HG02981 (cell line): ENCODE results near the gene CYP24A1.

Experiments
- ATAC-seq: cut with Tn5 transposase; IDR thresholded peaks from one replicate; pipeline ENCODE4 v1.9.1; 2021; ENCODE audit warnings: mild to moderate bottlenecking, moderate library complexity; ENCODE audit not compliant: unreplicated experiment

Gene CYP24A1

GRCh38 chr20:54158226-54158625 lies 15.6 kb downstream of the CYP24A1 start:
- no peak for ATAC-seq

DNA sequence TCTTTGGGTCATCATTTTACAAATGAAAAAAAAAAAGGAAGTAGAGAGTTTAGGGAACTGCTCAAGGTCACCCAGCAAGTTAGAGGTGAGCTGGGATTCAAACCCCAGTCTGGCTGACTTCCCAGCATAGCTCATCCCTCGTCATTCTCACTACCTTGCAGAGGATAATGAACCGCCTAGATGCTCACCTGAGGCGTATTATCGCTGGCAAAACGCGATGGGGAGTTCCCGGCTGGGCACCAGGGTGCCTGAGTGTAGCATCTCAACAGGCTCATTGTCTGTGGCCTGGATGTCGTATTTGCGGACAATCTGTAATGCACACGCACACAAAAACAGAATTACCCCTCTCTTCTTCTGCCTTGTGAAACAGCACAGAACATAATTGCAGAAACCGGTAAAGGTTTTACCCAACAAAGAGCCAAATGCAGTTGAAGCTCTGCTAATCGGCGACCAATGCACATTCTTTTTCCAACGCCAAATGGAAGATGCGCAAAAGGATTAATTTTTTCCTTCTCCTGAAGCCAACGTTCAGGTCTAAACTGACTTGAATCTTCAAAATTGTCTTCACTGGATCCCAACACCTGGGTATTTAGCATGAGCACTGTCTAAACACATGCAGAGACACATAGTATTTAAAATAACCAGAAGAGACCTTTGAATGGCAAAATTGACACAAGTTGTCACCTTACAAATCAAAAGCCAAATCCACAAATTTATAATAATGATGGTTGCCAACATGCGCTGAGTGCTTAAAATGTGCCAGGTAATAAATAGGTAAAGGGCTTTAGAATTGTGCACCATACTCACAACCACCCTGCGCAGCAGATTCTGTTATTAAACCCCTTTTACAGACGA lies 16.6 kb downstream of the CYP24A1 start:
- ATAC-seq = no peak

DNA sequence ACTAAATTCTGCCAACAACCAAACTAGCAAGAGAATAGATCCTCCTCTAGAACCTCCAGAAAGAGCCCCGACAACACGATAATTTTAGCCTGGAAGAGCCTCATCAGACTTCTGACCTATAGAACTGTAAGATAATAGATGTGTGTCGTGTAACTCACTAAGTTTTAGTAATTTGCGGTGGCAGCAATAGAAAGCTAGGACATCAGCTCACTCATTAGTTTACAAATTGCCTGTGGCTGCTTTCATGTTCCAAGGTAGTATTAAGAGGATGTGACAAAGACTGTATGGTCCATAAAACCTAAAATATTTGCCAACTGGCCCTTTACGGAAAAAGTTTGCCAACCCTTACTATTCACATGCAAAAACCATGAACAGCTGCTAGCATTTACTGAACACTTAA lies 17.3 kb downstream of the CYP24A1 start:
- ATAC-seq = no peak

GRCh38 chr20:54155736-54156317 lies 18.0 kb downstream of the CYP24A1 start:
- no peak for ATAC-seq

- ATAC-seq = no peak
These were observed 19.3 kb downstream of the CYP24A1 start for GRCh38 chr20:54154439-54154838.

- no peak for ATAC-seq
These were observed 19.9 kb downstream of the CYP24A1 start for GRCh38 chr20:54153847-54154246.

DNA sequence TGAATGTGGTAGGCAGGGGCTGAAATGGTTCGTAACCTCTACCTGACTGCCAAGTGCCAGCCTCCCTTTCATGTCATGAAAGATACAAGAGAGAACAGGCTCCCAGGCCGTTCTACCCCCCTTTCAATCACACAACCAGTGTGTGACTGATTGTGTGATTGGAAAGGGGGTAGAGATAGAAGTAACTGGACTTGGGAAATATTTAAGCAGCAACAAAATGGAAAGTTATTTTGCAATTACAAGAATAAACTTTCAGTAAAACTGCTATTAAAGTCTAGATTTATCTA lies 20.8 kb downstream of the CYP24A1 start:
- ATAC-seq = no peak

DNA sequence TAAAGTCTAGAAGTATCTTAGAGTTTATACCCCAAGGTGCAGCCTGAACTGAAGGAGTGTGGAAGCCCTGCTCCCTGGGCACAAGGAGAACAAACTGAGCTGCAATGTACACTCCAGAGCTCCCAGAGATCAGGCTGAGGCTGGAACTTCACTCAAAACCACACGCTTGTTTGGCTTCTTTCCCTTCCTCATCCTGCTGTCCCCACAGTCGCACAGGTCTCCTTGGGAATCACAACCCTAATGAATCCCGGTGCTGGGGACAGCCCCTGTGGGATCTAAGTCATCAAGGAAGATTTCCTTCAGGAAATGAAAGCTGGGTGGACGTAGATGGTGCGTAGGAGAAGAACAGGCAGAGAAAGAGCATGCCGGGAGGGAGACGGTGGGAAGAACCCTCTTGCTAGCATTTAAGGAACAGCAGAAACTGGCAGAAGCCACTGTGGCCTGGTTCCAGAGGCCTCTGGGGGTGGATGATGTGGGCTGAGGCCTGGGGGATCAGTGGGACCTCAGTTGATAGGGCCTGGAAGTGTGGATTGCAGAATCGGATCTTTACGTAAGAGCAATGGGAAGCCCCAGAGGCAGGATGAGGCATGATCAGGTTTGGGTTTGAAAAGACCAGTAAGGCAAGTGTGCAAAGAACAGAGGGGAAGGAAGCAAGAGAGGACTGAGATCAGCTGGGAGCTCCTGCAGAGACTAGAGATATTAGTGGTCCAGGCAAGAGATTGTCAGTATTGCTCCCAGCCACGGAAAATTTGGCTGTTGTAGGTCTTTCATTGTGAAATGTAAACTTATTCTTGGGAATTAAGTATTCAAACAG lies 21.4 kb downstream of the CYP24A1 start:
- ATAC-seq = no peak

GRCh38 chr20:54151511-54152226 lies 22.1 kb downstream of the CYP24A1 start:
- ATAC-seq = no peak

- no peak for ATAC-seq
These were observed 22.7 kb downstream of the CYP24A1 start for GRCh38 chr20:54151075-54151439.

DNA sequence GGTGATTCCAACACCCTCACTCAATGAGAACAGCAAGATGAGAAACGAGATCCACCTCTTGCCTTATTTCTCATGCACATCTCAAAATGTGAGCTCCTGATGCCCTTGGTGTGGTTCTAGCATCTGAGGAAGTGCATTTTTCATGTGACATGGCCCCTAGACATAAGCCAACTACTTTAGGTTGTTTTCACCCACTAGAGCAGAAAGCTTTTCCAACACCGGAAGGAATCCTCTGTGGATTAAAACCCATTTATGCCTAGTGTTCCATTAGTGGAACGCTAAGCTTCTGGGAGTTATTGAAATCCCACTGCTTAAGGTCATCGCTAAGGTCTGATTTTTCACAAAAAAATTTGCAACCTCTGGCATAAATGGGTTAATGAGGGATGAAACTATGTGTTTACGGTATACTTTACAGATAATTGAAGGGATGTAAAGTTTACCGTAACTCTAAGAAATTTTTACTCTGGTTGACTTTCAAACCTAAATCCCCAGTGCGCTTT lies 24.0 kb downstream of the CYP24A1 start:
- ATAC-seq = no peak

DNA sequence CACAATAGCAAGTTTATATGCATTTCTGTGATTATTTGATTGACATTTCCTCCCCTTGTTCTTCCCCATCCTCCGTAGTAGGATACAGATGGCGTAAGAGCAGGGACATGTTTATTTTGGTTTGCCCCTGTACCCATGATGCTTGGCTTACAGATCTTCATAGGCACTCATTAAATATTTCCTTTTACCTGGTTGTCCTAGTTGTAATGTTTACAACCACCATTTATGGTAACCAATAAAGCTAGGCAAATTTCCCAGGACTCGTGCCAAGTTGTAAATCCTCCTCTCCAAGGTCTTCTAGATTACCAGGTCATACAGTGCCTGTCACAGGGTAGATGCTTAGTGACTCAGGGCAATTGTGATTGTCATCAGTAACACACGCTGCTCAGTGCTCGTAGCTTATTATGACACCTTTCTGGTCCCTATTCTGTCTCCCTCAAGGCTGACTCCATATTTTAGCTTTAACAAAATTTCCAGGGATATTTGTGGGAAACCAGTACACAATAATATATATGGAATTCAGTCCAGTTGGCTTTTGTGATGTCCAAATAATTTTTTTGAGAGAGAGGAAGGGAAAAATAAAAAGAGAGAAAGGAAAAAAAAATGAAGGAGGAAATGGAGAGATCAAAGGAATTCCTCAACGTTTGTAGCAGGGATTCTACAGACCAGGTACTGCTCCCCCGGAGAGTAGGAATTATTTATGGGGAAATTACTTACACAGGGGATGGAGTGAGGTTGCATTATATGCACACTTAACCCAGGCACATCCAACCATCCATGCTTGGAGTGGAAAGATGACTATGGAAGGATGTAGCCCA lies 24.6 kb downstream of the CYP24A1 start:
- no peak for ATAC-seq

DNA sequence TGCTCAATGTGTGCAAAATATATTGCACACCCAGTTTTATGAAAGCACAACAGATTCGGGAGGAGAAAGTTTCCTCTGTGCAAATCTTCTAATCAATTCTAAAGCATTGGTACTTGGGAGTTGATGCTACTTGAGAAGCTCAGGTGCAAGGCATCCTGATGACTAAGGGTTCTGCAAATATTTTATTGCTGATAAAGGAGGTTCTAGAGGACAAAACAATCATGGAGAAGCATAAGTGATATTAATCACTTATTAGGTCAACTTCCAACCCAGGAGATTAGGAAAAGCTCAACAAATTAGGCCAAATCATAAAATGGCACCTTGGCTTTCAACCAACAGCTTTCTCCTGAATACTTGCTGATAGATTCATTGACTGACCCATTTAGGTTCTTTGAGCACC lies 27.1 kb downstream of the CYP24A1 start:
- no peak for ATAC-seq

DNA sequence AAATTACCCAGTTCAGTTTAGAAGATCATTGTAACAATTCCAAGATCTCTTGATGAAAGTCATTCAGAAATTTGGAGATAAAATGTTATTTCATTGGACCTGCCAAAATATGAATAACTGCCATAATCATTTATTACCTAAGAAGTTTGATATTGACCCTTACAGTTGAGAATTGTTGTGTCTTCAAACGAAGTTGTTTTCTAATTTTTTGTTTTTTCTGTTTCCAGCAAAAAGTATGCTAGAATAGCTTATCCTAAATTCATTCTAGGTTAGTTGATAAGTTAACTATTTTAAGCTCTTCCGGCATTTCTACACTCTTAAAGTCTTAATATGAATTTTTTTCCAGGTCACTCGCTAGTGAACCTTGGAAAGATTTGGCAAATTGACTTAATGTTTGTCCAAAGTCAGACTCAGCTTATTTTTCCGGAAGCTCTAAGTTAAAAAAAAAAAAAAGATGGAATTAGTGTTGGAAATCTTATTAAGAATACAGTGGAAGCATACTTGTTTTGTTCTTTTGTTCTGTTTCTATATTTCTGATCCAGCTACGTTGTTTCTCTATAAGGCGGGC lies 28.9 kb downstream of the CYP24A1 start:
- ATAC-seq = no peak

DNA sequence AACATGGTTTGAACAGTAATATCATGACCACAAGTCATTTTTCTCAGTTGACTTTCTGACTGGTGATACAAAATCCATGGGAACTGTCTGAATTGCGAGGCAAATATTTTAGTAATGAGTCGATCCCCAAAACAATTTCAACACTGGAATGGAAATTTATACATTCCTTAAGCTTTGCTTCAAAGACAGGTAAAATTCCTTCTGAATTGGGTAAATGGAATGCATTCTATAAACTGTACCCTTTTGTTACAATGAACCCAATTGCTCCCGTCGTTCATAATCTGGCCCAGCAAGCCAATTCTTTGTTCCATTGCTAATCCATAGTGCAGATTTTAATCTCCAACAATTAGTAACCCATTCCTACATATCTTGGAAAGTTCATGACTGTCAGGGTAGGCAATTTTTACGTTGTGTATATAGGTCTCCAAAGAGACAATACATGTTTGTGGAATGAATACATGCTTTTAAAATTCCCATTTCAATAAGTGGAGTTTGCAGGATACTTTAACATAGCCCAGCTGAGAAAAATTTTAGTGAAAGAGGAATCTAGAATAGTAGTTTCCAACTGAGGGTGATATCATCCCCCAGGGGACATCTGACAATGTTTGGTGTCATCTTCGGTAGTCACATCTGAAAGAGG lies 32.7 kb downstream of the CYP24A1 start:
- no peak for ATAC-seq

- ATAC-seq = no peak
These were observed 33.3 kb downstream of the CYP24A1 start for GRCh38 chr20:54140486-54140885.

DNA sequence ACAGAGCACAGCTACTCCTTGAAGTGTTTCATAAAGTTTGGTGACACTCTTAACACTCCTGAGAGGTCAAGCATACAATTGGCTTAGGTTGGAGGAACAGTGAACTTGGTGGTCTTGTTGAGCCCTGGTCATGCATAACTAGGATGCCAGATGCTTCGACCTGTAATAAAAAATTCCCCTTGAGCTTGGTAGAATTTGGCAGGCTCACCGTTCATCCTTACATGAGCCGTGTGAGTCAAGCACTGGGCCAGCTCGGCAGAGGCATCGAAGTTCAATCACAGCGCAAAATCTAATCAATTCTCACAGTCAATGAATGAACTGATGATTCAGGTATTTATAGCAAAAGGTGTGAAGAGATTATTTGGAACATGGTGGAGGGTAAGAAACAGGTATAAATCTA lies 33.7 kb downstream of the CYP24A1 start:
- ATAC-seq = no peak

- ATAC-seq = no peak
These were observed 34.6 kb downstream of the CYP24A1 start for GRCh38 chr20:54139188-54139587.

DNA sequence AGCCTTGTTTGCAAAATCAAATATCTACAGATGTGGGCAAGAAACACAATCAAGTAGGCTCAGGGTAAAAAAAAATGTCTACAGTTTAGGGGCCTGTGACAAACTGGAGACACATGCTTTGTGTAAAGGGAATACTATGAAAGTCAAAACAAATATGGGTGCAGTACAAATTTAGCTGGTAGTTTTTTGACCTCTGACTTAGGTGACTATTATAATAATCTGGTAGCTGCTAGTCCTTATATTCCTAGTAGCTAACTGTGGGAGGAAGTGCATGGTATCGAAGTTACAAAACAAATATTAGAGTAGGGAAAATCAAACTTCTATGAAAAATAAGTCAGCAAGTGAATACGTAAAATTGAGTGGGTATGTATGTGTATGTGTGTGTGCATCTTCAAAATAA lies 35.4 kb downstream of the CYP24A1 start:
- ATAC-seq = no peak

GRCh38 chr20:54137115-54137514 lies 36.7 kb downstream of the CYP24A1 start:
- ATAC-seq = no peak
